ENCODE measurements around the gene HBA1.
"Not testable (repeated sequence)": the region's sequence is repeated elsewhere in the genome, so short reads cannot be mapped to it uniquely, and the experiment has no call there.

The HBA1 gene

GRCh38 chr16:168424-168823, 8.1 kb upstream of the HBA1 start:
- no peak for TF ChIP-seq CTCF (IDR thresholded peaks at IDR 0.05; ENCODE audit: low read depth, low read length)
- no peak for DNase-seq (ENCODE audit: extremely low read depth, low read depth)

GRCh38 chr16:169014-169413, 7.5 kb upstream of the HBA1 start:
- no peak for TF ChIP-seq CTCF (IDR thresholded peaks at IDR 0.05; ENCODE audit: low read depth, low read length)
- no peak for DNase-seq (ENCODE audit: extremely low read depth, low read depth)

- not testable (repeated sequence) for DNase-seq (ENCODE audit: extremely low read depth, low read depth)
Observed at GRCh38 chr16:170088-170507, 6.4 kb upstream of the HBA1 start.

- no peak for DNase-seq (ENCODE audit: extremely low read depth, low read depth)
- TF ChIP-seq CTCF (IDR thresholded peaks at IDR 0.05; ENCODE audit: low read depth, low read length): no peak
Observed at GRCh38 chr16:170788-171187, 5.7 kb upstream of the HBA1 start.

DNA sequence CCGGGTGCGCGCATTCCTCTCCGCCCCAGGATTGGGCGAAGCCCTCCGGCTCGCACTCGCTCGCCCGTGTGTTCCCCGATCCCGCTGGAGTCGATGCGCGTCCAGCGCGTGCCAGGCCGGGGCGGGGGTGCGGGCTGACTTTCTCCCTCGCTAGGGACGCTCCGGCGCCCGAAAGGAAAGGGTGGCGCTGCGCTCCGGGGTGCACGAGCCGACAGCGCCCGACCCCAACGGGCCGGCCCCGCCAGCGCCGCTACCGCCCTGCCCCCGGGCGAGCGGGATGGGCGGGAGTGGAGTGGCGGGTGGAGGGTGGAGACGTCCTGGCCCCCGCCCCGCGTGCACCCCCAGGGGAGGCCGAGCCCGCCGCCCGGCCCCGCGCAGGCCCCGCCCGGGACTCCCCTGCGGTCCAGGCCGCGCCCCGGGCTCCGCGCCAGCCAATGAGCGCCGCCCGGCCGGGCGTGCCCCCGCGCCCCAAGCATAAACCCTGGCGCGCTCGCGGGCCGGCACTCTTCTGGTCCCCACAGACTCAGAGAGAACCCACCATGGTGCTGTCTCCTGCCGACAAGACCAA, 4.0 kb upstream of the HBA1 start, which contains the start of gene HBA2:
HBA2 (plus strand) TSS at position 503 of the 568 bp plus-strand sequence; CDS start at position 540, 37 bp downstream.
- not testable (repeated sequence) for DNase-seq (ENCODE audit: extremely low read depth, low read depth)

DNA sequence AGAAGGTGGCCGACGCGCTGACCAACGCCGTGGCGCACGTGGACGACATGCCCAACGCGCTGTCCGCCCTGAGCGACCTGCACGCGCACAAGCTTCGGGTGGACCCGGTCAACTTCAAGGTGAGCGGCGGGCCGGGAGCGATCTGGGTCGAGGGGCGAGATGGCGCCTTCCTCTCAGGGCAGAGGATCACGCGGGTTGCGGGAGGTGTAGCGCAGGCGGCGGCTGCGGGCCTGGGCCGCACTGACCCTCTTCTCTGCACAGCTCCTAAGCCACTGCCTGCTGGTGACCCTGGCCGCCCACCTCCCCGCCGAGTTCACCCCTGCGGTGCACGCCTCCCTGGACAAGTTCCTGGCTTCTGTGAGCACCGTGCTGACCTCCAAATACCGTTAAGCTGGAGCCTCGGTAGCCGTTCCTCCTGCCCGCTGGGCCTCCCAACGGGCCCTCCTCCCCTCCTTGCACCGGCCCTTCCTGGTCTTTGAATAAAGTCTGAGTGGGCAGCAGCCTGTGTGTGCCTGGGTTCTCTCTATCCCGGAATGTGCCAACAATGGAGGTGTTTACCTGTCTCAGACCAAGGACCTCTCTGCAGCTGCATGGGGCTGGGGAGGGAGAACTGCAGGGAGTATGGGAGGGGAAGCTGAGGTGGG, 3.1 kb upstream of the HBA1 start:
- not testable (repeated sequence) for DNase-seq (ENCODE audit: extremely low read depth, low read depth)

GRCh38 chr16:173928-174769, 2.3 kb upstream of the HBA1 start:
- not testable (repeated sequence) for DNase-seq (ENCODE audit: extremely low read depth, low read depth)

GRCh38 chr16:175011-175949, 1.2 kb upstream of the HBA1 start:
- TF ChIP-seq CTCF (IDR thresholded peaks at IDR 0.05; ENCODE audit: low read depth, low read length): no peak
- DNase-seq (ENCODE audit: extremely low read depth, low read depth): no peak

DNA sequence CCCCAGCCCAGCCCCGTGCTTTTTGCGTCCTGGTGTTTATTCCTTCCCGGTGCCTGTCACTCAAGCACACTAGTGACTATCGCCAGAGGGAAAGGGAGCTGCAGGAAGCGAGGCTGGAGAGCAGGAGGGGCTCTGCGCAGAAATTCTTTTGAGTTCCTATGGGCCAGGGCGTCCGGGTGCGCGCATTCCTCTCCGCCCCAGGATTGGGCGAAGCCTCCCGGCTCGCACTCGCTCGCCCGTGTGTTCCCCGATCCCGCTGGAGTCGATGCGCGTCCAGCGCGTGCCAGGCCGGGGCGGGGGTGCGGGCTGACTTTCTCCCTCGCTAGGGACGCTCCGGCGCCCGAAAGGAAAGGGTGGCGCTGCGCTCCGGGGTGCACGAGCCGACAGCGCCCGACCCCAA, 474 bp upstream of the HBA1 start:
- not testable (repeated sequence) for DNase-seq (ENCODE audit: extremely low read depth, low read depth)

All from AG09319 (cell line).